Tibial nerve (tissue), 4 donors: ENCODE data around the gene LGI4. TPM values are rescaled to one million over a fixed set of nuclear protein-coding genes. Genes with fewer than 3 reads are reported as not detected.
A peak's percentile ranks its signal among the peaks of the same experiment; 100 is the strongest.

Source experiments
- DNase-seq, 2 donors: peaks; one replicate each; pipeline ENCODE4 v3.0.0-alpha.2; 2019; ENCODE audit warnings: low spot score in 2 of 2
- H3K27ac ChIP-seq, 4 donors: fragments of 200-600 bp; sonication (generic) in 3 of 4; one replicate each; pipeline ENCODE4 v1.5.1; 2017 to 2019; ENCODE audit warnings: mild to moderate bottlenecking in 1 of 4
- H3K27me3 ChIP-seq, 2 donors: fragments of 200-600 bp; sonication (generic) in 1 of 2; one replicate each; pipeline versions ENCODE4 v1.5.1 to v1.6.0; 2017 to 2019
- H3K36me3 ChIP-seq, 3 donors: fragments of 200-600 bp; sonication (generic); one replicate each; pipeline ENCODE4 v1.5.1; 2018 to 2019
- H3K4me1 ChIP-seq, 4 donors: fragments of 200-600 bp; sonication (generic) in 3 of 4; one replicate each; pipeline ENCODE4 v1.5.1; 2017 to 2019
- H3K4me3 ChIP-seq, 4 donors: fragments of 200-600 bp; sonication (generic) in 3 of 4; one replicate each; pipeline ENCODE4 v1.5.1; 2017 to 2019; ENCODE audit warnings: mild to moderate bottlenecking in 1 of 4, moderate library complexity in 1 of 4
- H3K9me3 ChIP-seq, 4 donors: fragments of 200-600 bp; sonication (generic) in 3 of 4; one replicate each; pipeline ENCODE4 v1.5.1; 2017 to 2019
- CTCF ChIP-seq, 5 experiments: fragments of 200-600 bp in 3 of 5; fragments of 450-650 bp in 2 of 5; sonication (generic) in 3 of 5; IDR thresholded peaks; one replicate each; pipeline ENCODE4 v1.5.1; 2016 to 2019; ENCODE audit warnings: antibody characterized with exemption in 5 of 5, mild to moderate bottlenecking in 3 of 5, moderate library complexity in 2 of 5
- EP300 ChIP-seq, 2 donors: sonication (generic); formaldehyde crosslinking; IDR thresholded peaks; one replicate each; pipeline ENCODE4 v1.6.1; 2017; ENCODE audit warnings: antibody characterized with exemption in 2 of 2, mild to moderate bottlenecking in 1 of 2
- POLR2A ChIP-seq, 2 donors: fragments of 450-650 bp; IDR thresholded peaks; one replicate each; pipeline ENCODE4 v1.6.1; 2017; ENCODE audit warnings: antibody characterized with exemption in 2 of 2, mild to moderate bottlenecking in 2 of 2, moderate library complexity in 2 of 2
- WGBS, 2 donors: methylation state at CpG; one replicate each; pipeline ENCODE4 v1.1.5; 2018; 5-methylcytosine and 5-hydroxymethylcytosine counted together
- total RNA-seq, 4 donors: library from RNA; depleted of rRNA; stranded (reverse); fragments of >200 nt; gene quantifications; one replicate each; pipeline ENCODE4 v1.1.0, GENCODE V29; 2016

Gene LGI4
- total RNA-seq, 4 donors from 2014 or later = 207 to 323 (median 302) TPM

GRCh38 chr19:35177377-35178274 lies 42.8 kb upstream of the LGI4 start:
- Histone ChIP-seq H3K27ac (peak overlapping the region in 1 of 4 donors; percentile 59), H3K36me3 (no peaks in the 10 kb centered on the region), H3K4me3 (no peak overlapping the region), H3K27me3 (no peaks in the 10 kb centered on the region), H3K4me1 (peaks cover 0 to 3% (median 0%) of the 10 kb centered on the region in 4 donors), H3K9me3 (peaks cover 0 to 6% (median 0%) of the 10 kb centered on the region in 4 donors)
- WGBS, 2 donors = 73% methylated on average over 7 of the region's 7 CpGs
- TF ChIP-seq POLR2A (IDR thresholded peaks at IDR 0.05) (no peak), CTCF (IDR thresholded peaks at IDR 0.05) (no peak), EP300 (IDR thresholded peaks at IDR 0.05) (no peak)
- DNase-seq = no peak

- no peaks in the 10 kb centered on the region for H3K27me3 ChIP-seq
- no peaks in the 10 kb centered on the region for H3K36me3 ChIP-seq
- H3K4me1 ChIP-seq = peaks cover 0 to 3% (median 0%) of the 10 kb centered on the region in 4 donors
- H3K4me3 ChIP-seq = no peak overlapping the region
- 59 to 63% methylated on average over 3 of the region's 3 CpGs for WGBS, 2 donors
- no peak for DNase-seq
- TF ChIP-seq EP300 (IDR thresholded peaks at IDR 0.05) (no peak), CTCF (IDR thresholded peaks at IDR 0.05) (no peak), POLR2A (IDR thresholded peaks at IDR 0.05) (no peak)
- H3K9me3 ChIP-seq = no peaks in the 10 kb centered on the region
- no peak overlapping the region for H3K27ac ChIP-seq
These were observed 41.3 kb upstream of the LGI4 start for GRCh38 chr19:35176181-35176570.

GRCh38 chr19:35174226-35174625 lies 39.4 kb upstream of the LGI4 start:
- DNase-seq = no peak

GRCh38 chr19:35171730-35172129 lies 36.9 kb upstream of the LGI4 start:
- Histone ChIP-seq H3K4me3 (no peak overlapping the region), H3K36me3 (peaks cover 0 to 32% (median 0%) of the 10 kb centered on the region in 3 donors), H3K4me1 (peaks cover 0 to 3% (median 0%) of the 10 kb centered on the region in 4 donors), H3K27me3 (no peaks in the 10 kb centered on the region), H3K27ac (peak overlapping the region in 1 of 4 donors; percentile 12), H3K9me3 (peaks cover 0 to 4% (median 0%) of the 10 kb centered on the region in 4 donors)
- DNase-seq = no peak
- WGBS, 2 donors = 59 to 61% methylated on average over 3 of the region's 3 CpGs
- TF ChIP-seq POLR2A (IDR thresholded peaks at IDR 0.05) (no peak), EP300 (IDR thresholded peaks at IDR 0.05) (no peak), CTCF (IDR thresholded peaks at IDR 0.05) (no peak)

More at GRCh38 chr19:35174226-35174625, 39.4 kb upstream of the LGI4 start:
- Histone ChIP-seq H3K27ac (no peak overlapping the region), H3K4me3 (no peak overlapping the region), H3K27me3 (no peaks in the 10 kb centered on the region), H3K4me1 (peaks cover 0 to 3% (median 0%) of the 10 kb centered on the region in 4 donors), H3K9me3 (no peaks in the 10 kb centered on the region), H3K36me3 (peaks cover 0 to 15% (median 0%) of the 10 kb centered on the region in 3 donors)
- WGBS, 2 donors = 89 to 93% methylated on average over 6 of the region's 6 CpGs
- TF ChIP-seq EP300 (IDR thresholded peaks at IDR 0.05) (no peak), CTCF (IDR thresholded peaks at IDR 0.05) (no peak), POLR2A (IDR thresholded peaks at IDR 0.05) (no peak)
